Esophagus muscularis mucosa (tissue), 4 donors: ENCODE data around the gene UBE4B.

Source experiments
- CTCF ChIP-seq, 3 experiments: fragments of 200-600 bp in 2 of 3; fragments of 450-650 bp in 1 of 3; sonication (generic) in 2 of 3; IDR thresholded peaks; one replicate each; pipeline ENCODE4 v1.5.1; 2017 to 2019; ENCODE audit warnings: antibody characterized with exemption in 3 of 3, mild to moderate bottlenecking in 2 of 3, moderate library complexity in 1 of 3
- EP300 ChIP-seq: sonication (generic); formaldehyde crosslinking; IDR thresholded peaks from one replicate; pipeline ENCODE4 v1.6.1; 2017; ENCODE audit warnings: antibody characterized with exemption
- POLR2A ChIP-seq: fragments of 450-650 bp; IDR thresholded peaks from one replicate; pipeline ENCODE4 v1.6.1; 2017; ENCODE audit warnings: antibody characterized with exemption, moderate library complexity, mild to moderate bottlenecking, low read depth
- POLR2AphosphoS5 ChIP-seq, 2 donors: sonication (generic); formaldehyde crosslinking; IDR thresholded peaks; one replicate each; pipeline ENCODE4 v1.6.1; 2017; ENCODE audit warnings: antibody characterized with exemption in 2 of 2

DNA sequence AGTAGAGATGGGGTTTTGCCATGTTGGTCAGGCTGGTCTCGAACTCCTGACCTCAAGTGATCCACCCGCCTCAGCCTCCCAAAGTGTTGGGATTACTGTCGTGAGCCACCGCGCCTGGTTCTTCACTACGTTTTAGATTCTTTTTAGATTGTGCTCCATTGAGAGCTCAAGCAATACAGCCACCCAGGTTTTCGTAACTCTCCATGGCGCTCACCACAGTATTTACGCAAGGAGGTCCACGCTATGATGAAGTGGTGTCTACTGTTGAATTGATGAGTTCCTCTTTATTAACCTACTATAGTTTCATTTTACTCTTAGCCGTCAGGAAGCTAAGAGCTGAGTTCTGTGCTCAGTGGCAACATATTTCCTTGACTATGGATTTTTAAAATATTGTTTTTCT, 175.8 kb downstream of the UBE4B start:
- TF ChIP-seq POLR2A = no peak
- TF ChIP-seq EP300 = no peak
- no peak for TF ChIP-seq POLR2AphosphoS5 (IDR thresholded peaks at IDR 0.05)
- no peak for TF ChIP-seq CTCF (IDR thresholded peaks at IDR 0.05)
